WTC11 (cell line): Measurements from ENCODE around the gene PSMF1.
"Not testable (repeated sequence)": the region's sequence is repeated elsewhere in the genome, so short reads cannot be mapped to it uniquely, and the experiment has no call there.

Source experiments
- FOXK1 ChIP-seq: sonication (generic); formaldehyde crosslinking; IDR thresholded peaks from 2 replicates; pipeline ENCODE4 v1.8.0; 2022; ENCODE audit warnings: mild to moderate bottlenecking, moderate library complexity, missing genetic modification reagents
- GABPB1 ChIP-seq: sonication (generic); formaldehyde crosslinking; IDR thresholded peaks from 2 replicates; pipeline ENCODE4 v1.8.1; 2023; ENCODE audit warnings: mild to moderate bottlenecking, missing genetic modification reagents
- SMAD3 ChIP-seq: sonication (generic); formaldehyde crosslinking; IDR thresholded peaks from 2 replicates; pipeline ENCODE4 v1.8.0; 2022; ENCODE audit warnings: missing genetic modification reagents, mild to moderate bottlenecking, borderline replicate concordance
- SP1 ChIP-seq: sonication (generic); formaldehyde crosslinking; conservative IDR thresholded peaks from 2 replicates; pipeline ENCODE4 v1.8.1; 2022; ENCODE audit warnings: missing genetic modification reagents
- ZNF263 ChIP-seq: sonication (generic); formaldehyde crosslinking; IDR thresholded peaks from 2 replicates; pipeline ENCODE4 v1.8.1; 2022; ENCODE audit warnings: low read depth, mild to moderate bottlenecking, moderate library complexity, missing genetic modification reagents
- ZNF671 ChIP-seq: fragments of 250-450 bp; sonication (Bioruptor Pico); IDR thresholded peaks from 2 replicates; pipeline ENCODE4 v1.8.0; 2021; ENCODE audit warnings: mild to moderate bottlenecking
- TF ChIP-seq, protein P1 (sequence below): fragments of 200-600 bp; IDR thresholded peaks from 2 replicates; pipeline ENCODE4 v1.8.0; 2022; ENCODE audit warnings: antibody characterized with exemption
- TF ChIP-seq, protein P2 (sequence below): sonication (generic); formaldehyde crosslinking; IDR thresholded peaks from 2 replicates; pipeline ENCODE4 v1.8.1; 2022; ENCODE audit warnings: missing genetic modification reagents, borderline replicate concordance
- TF ChIP-seq, protein P3 (sequence below): fragments of 250-450 bp; sonication (Bioruptor Pico); IDR thresholded peaks from 2 replicates; pipeline ENCODE4 v2.1.2; 2022; ENCODE audit warnings: mild to moderate bottlenecking, moderate library complexity
- TF ChIP-seq, protein P4 (sequence below): sonication (generic); formaldehyde crosslinking; conservative IDR thresholded peaks from 2 replicates; pipeline ENCODE4 v1.8.1; 2022; ENCODE audit warnings: mild to moderate bottlenecking, missing genetic modification reagents
- TF ChIP-seq, protein P5 (sequence below): fragments of 250-450 bp; sonication (Bioruptor Pico); conservative IDR thresholded peaks from 2 replicates; pipeline ENCODE4 v1.9.0; 2021; ENCODE audit warnings: mild to moderate bottlenecking
- TF ChIP-seq, protein P6 (sequence below): sonication (generic); formaldehyde crosslinking; IDR thresholded peaks from 2 replicates; pipeline ENCODE4 v1.8.1; 2022; ENCODE audit warnings: low read depth, missing genetic modification reagents, borderline replicate concordance

DNA sequence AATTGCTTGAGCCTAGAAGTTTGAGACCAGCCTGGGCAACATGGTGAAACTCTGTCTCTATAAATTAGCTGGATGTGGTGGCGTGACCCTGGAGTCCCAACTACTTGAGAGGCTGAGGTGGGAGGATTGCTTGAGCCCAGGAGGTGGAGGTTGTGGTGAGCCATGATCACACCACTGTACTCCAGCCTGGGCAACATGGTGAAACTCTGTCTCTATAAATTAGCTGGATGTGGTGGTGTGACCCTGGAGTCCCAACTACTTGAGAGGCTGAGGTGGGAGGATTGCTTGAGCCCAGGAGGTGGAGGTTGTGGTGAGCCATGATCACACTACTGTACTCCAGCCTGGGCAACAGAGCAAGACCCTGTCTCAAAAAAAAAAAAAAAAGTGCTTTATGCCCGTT, 31.4 kb downstream of the PSMF1 start:
- TF ChIP-seq, protein P1, sequence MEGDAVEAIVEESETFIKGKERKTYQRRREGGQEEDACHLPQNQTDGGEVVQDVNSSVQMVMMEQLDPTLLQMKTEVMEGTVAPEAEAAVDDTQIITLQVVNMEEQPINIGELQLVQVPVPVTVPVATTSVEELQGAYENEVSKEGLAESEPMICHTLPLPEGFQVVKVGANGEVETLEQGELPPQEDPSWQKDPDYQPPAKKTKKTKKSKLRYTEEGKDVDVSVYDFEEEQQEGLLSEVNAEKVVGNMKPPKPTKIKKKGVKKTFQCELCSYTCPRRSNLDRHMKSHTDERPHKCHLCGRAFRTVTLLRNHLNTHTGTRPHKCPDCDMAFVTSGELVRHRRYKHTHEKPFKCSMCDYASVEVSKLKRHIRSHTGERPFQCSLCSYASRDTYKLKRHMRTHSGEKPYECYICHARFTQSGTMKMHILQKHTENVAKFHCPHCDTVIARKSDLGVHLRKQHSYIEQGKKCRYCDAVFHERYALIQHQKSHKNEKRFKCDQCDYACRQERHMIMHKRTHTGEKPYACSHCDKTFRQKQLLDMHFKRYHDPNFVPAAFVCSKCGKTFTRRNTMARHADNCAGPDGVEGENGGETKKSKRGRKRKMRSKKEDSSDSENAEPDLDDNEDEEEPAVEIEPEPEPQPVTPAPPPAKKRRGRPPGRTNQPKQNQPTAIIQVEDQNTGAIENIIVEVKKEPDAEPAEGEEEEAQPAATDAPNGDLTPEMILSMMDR = not testable (repeated sequence)
- not testable (repeated sequence) for TF ChIP-seq ZNF671 (CRISPR knock-in tag); ZNF263; FOXK1 (CRISPR knock-in tag); SP1 (CRISPR knock-in tag); SMAD3; GABPB1 (CRISPR knock-in tag)
- TF ChIP-seq, protein P2, sequence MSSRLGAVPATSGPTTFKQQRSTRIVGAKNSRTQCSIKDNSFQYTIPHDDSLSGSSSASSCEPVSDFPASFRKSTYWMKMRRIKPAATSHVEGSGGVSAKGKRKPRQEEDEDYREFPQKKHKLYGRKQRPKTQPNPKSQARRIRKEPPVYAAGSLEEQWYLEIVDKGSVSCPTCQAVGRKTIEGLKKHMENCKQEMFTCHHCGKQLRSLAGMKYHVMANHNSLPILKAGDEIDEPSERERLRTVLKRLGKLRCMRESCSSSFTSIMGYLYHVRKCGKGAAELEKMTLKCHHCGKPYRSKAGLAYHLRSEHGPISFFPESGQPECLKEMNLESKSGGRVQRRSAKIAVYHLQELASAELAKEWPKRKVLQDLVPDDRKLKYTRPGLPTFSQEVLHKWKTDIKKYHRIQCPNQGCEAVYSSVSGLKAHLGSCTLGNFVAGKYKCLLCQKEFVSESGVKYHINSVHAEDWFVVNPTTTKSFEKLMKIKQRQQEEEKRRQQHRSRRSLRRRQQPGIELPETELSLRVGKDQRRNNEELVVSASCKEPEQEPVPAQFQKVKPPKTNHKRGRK (CRISPR knock-in tag) = not testable (repeated sequence)
- TF ChIP-seq, protein P3, sequence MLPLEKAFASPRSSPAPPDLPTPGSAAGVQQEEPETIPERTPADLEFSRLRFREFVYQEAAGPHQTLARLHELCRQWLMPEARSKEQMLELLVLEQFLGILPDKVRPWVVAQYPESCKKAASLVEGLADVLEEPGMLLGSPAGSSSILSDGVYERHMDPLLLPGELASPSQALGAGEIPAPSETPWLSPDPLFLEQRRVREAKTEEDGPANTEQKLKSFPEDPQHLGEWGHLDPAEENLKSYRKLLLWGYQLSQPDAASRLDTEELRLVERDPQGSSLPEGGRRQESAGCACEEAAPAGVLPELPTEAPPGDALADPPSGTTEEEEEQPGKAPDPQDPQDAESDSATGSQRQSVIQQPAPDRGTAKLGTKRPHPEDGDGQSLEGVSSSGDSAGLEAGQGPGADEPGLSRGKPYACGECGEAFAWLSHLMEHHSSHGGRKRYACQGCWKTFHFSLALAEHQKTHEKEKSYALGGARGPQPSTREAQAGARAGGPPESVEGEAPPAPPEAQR (CRISPR knock-in tag) = not testable (repeated sequence)
- TF ChIP-seq, protein P4, sequence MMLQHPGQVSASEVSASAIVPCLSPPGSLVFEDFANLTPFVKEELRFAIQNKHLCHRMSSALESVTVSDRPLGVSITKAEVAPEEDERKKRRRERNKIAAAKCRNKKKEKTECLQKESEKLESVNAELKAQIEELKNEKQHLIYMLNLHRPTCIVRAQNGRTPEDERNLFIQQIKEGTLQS = not testable (repeated sequence)
- TF ChIP-seq, protein P5, sequence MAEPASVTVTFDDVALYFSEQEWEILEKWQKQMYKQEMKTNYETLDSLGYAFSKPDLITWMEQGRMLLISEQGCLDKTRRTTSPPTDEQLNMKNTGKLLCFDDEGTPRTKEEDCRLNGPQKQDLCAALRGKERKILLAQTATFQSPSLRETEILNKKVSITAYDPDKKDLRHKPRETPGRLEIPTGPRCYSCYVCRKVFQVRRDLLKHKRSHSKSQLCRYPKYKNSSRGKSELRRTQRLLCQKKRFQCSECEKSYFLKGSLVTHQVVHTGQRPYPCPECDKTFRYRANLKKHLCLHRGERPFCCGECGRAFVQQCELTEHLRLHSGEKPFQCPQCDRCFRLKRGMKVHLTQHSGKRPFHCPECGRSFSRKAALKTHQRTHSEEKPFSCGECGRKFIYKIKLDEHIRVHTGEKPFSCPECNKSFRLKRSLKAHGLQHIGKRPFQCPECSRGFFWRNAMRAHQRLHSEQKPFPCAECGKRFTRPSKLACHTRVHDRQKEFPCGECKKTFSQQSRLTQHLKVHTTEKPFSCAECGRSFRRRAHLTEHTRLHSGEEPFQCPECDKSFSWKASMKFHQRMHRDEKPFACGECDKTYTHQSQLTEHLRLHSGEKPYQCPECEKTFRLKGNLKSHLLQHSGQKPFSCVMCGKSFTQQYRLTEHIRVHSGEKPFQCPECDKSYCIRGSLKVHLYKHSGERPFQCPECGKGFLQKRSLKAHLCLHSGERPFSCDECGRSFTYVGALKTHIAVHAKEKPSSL (CRISPR knock-in tag) = not testable (repeated sequence)
- TF ChIP-seq, protein P6, sequence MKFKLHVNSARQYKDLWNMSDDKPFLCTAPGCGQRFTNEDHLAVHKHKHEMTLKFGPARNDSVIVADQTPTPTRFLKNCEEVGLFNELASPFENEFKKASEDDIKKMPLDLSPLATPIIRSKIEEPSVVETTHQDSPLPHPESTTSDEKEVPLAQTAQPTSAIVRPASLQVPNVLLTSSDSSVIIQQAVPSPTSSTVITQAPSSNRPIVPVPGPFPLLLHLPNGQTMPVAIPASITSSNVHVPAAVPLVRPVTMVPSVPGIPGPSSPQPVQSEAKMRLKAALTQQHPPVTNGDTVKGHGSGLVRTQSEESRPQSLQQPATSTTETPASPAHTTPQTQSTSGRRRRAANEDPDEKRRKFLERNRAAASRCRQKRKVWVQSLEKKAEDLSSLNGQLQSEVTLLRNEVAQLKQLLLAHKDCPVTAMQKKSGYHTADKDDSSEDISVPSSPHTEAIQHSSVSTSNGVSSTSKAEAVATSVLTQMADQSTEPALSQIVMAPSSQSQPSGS (CRISPR knock-in tag) = not testable (repeated sequence)
